DND-41 (cell line): ENCODE results near the gene ANKFN1.

Source experiments
- CTCF ChIP-seq: IDR thresholded peaks from 2 replicates; pipeline ENCODE4 v1.5.1; 2012; ENCODE audit warnings: borderline replicate concordance, low read length, moderate library complexity, mild to moderate bottlenecking; ENCODE audit not compliant: poor library complexity, severe bottlenecking; ENCODE audit errors: extremely low read depth
- EZH2 ChIP-seq: IDR thresholded peaks from 3 replicates; pipeline ENCODE4 v1.6.1; 2012; ENCODE audit warnings: borderline replicate concordance, low read depth, mild to moderate bottlenecking, moderate library complexity, low read length, inconsistent platforms; ENCODE audit not compliant: severe bottlenecking

GRCh38 chr17:56549501-56549900 is 396.2 kb downstream of the ANKFN1 start:
- TF ChIP-seq CTCF = no peak
- TF ChIP-seq EZH2 = no peak
